ENCODE data around the gene PIGL.

DNA sequence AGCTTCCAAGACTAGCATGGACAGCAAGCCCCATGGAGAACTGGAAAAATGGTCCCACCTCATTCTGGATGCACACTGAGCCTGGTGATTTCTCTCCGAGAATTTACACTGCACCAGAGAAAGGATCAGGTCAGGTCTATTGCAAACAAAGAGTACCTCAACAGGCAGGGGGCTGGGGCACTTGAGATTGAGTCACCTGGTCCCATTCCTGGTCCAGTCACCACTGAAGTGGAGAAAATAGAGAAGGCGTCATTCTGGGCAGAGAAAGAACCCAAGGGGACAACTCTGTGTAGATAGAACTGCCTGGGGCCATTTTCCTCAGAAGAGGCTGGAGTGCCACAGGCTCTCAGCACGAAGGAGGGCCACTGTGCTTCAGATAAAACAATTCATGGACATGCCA is 97.8 kb downstream of the PIGL start:
- TF ChIP-seq, protein P1, sequence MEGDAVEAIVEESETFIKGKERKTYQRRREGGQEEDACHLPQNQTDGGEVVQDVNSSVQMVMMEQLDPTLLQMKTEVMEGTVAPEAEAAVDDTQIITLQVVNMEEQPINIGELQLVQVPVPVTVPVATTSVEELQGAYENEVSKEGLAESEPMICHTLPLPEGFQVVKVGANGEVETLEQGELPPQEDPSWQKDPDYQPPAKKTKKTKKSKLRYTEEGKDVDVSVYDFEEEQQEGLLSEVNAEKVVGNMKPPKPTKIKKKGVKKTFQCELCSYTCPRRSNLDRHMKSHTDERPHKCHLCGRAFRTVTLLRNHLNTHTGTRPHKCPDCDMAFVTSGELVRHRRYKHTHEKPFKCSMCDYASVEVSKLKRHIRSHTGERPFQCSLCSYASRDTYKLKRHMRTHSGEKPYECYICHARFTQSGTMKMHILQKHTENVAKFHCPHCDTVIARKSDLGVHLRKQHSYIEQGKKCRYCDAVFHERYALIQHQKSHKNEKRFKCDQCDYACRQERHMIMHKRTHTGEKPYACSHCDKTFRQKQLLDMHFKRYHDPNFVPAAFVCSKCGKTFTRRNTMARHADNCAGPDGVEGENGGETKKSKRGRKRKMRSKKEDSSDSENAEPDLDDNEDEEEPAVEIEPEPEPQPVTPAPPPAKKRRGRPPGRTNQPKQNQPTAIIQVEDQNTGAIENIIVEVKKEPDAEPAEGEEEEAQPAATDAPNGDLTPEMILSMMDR (IDR thresholded peaks at IDR 0.05; ENCODE audit: low read length), result no peak
- no peak for TF ChIP-seq EZH2 (optimal IDR thresholded peaks at IDR 0.05; ENCODE audit: low read depth, low read length)

Measured in MM.1S (cell line).